D721Med (cell line): ENCODE results near the gene CD74.
"Not testable (repeated sequence)": the region's sequence is repeated elsewhere in the genome, so short reads cannot be mapped to it uniquely, and the experiment has no call there.

ENCODE experiments used
- DNase-seq: peaks from one replicate; pipeline ENCODE4 v3.0.0; 2011; ENCODE audit warnings: low spot score; ENCODE audit not compliant: insufficient read length
- FAIRE-seq: peaks from 2 replicates; lab custom pipeline; 2011; peaks lifted over from hg19 to GRCh38; lab: Jason Lieb, UNC
- CTCF ChIP-seq: IDR thresholded peaks from 2 replicates; pipeline ENCODE4 v1.5.1; 2012; ENCODE audit warnings: mild to moderate bottlenecking, control low read depth; ENCODE audit not compliant: insufficient read depth; ENCODE audit errors: missing control alignments

The CD74 gene

GRCh38 chr5:150454492-150455229 is 42.0 kb upstream of the CD74 start:
- FAIRE-seq (no peak), DNase-seq (no peak)
- TF ChIP-seq CTCF, result no peak

GRCh38 chr5:150454027-150454426 is 41.3 kb upstream of the CD74 start:
- DNase-seq, FAIRE-seq: not testable (repeated sequence)

- no peak for TF ChIP-seq CTCF
- FAIRE-seq, result no peak
- DNase-seq, result no peak
These were observed 40.2 kb upstream of the CD74 start for GRCh38 chr5:150452914-150453313.

- DNase-seq (no peak), FAIRE-seq (no peak)
- no peak for TF ChIP-seq CTCF
These were observed 38.9 kb upstream of the CD74 start for GRCh38 chr5:150451594-150451993.

GRCh38 chr5:150449517-150450339 is 37.0 kb upstream of the CD74 start, which contains the start of gene RPS14:
Gene RPS14, minus strand, starts transcription at chr5:150449739. Its CDS starts 2,006 bp downstream, at chr5:150447733.
- TF ChIP-seq CTCF, result peak; percentile 88
- no peak for FAIRE-seq
- DNase-seq, result peak; percentile 94

- FAIRE-seq, result no peak
- DNase-seq, result peak; percentile 45
- TF ChIP-seq CTCF, result no peak
These were observed 36.3 kb upstream of the CD74 start for GRCh38 chr5:150448952-150449516.

GRCh38 chr5:150448334-150448733 is 35.6 kb upstream of the CD74 start:
- DNase-seq, result no peak
- no peak for FAIRE-seq
- TF ChIP-seq CTCF, result no peak
